T-cell (primary cell): ENCODE data around the gene TEX53. TPM values are rescaled to one million over a fixed set of nuclear protein-coding genes. Genes with fewer than 3 reads are reported as not detected.

Source experiments
- ATAC-seq, 4 experiments: fragments of 200-7000 bp in 3 of 4; fragments of 150-1000 bp in 1 of 4; cut with Tn5 transposase; replicated peaks in 1 of 4; 1 replicate in 3 of 4; 2 replicates in 1 of 4; pipeline ENCODE4 v1.10.0; 2021; ENCODE audit warnings: moderate library complexity in 3 of 4, mild to moderate bottlenecking in 2 of 4, moderate number of reproducible peaks in 1 of 4
- CTCF ChIA-PET, 2 donors: fragments of 300-600 bp; sonication (Branson Sonifier 250); formaldehyde crosslinking; loops; one replicate each; lab custom pipeline; 2022; ENCODE audit warnings: antibody characterized with exemption in 2 of 2; lab: Charles Lee
- POLR2A ChIA-PET, 2 donors: fragments of 300-600 bp; sonication (Branson Sonifier 250); formaldehyde crosslinking; loops; one replicate each; lab custom pipeline; 2022; ENCODE audit warnings: antibody characterized with exemption in 2 of 2; lab: Charles Lee
- DNase-seq, 35 experiments: peaks; one replicate each; pipeline versions ENCODE4 v3.0.0 to v3.0.0-alpha.2; 2013 to 2023
- H3K27ac ChIP-seq: one replicate; pipeline ENCODE4 v1.5.1; 2013; ENCODE audit warnings: low read length
- H3K27me3 ChIP-seq, 2 experiments: replicated peaks in 1 of 2; 1 replicate in 1 of 2; 2 replicates in 1 of 2; pipeline versions ENCODE4 v1.6.1 to v1.7.0; 2013; ENCODE audit warnings: low read length in 1 of 2, mixed read lengths in 1 of 2; ENCODE audit not compliant: control insufficient read depth in 2 of 2, insufficient read depth in 2 of 2; ENCODE audit errors: extremely low read depth in 1 of 2
- H3K36me3 ChIP-seq, 2 donors: 1 replicate in 1 of 2; 2 replicates in 1 of 2; pipeline versions ENCODE4 v1.6.1 to v1.7.0; 2013; ENCODE audit warnings: low read length in 1 of 2; ENCODE audit not compliant: control insufficient read depth in 2 of 2, insufficient read depth in 1 of 2; ENCODE audit errors: extremely low read depth in 1 of 2
- H3K4me1 ChIP-seq, 2 experiments: 1 replicate in 1 of 2; 2 replicates in 1 of 2; pipeline versions ENCODE4 v1.6.1 to v1.7.0; 2013; ENCODE audit warnings: low read length in 2 of 2, mixed read lengths in 1 of 2; ENCODE audit not compliant: insufficient read depth in 2 of 2, control insufficient read depth in 1 of 2; ENCODE audit errors: extremely low read depth in 1 of 2
- H3K4me3 ChIP-seq, 2 donors: 1 replicate in 1 of 2; 2 replicates in 1 of 2; pipeline versions ENCODE4 v1.5.1 to v1.7.0; 2013; ENCODE audit warnings: mild to moderate bottlenecking in 2 of 2, low read length in 1 of 2, moderate library complexity in 1 of 2; ENCODE audit not compliant: control insufficient read depth in 1 of 2; ENCODE audit errors: extremely low read depth in 1 of 2
- H3K9me3 ChIP-seq: 2 replicates; pipeline ENCODE4 v1.7.0; 2013
- H3K27ac Mint-ChIP-seq, 2 donors: one replicate each; pipeline ENCODE4 v1.8.0; 2020 to 2021; ENCODE audit warnings: mild to moderate bottlenecking in 2 of 2, mixed read lengths in 2 of 2
- H3K27me3 Mint-ChIP-seq, 2 donors: one replicate each; pipeline ENCODE4 v1.8.0; 2021 to 2022; ENCODE audit warnings: mixed read lengths in 2 of 2
- H3K36me3 Mint-ChIP-seq: one replicate; pipeline ENCODE4 v1.8.0; 2021; ENCODE audit warnings: mixed read lengths
- H3K4me1 Mint-ChIP-seq, 3 donors: one replicate each; pipeline ENCODE4 v1.8.0; 2020 to 2022; ENCODE audit warnings: mixed read lengths in 3 of 3, mild to moderate bottlenecking in 1 of 3
- H3K4me3 Mint-ChIP-seq, 3 donors: one replicate each; pipeline ENCODE4 v1.8.0; 2020 to 2022; ENCODE audit warnings: mild to moderate bottlenecking in 3 of 3, mixed read lengths in 3 of 3, moderate library complexity in 3 of 3
- H3K9me3 Mint-ChIP-seq, 3 donors: one replicate each; pipeline ENCODE4 v1.8.0; 2020 to 2022; ENCODE audit warnings: mixed read lengths in 3 of 3
- WGBS: methylation state at CpG from one replicate; pipeline ENCODE4 v1.1.5; 2013; ENCODE audit warnings: missing lambda C conversion rate; ENCODE audit not compliant: insufficient coverage; 5-methylcytosine and 5-hydroxymethylcytosine counted together
- total RNA-seq, 35 experiments: library from RNA in 6 of 35; stranded (reverse) in 6 of 35; fragments of 120-200 nt in 1 of 35; gene quantifications; one replicate each; pipeline versions ENCODE4 v1.2.1 to v1.2.4 and lab custom pipeline; 2013 to 2026

TEX53 gene
- total RNA-seq, 5 donors from 2014 or later (not counting 1 experiment from before 2014, with no cell fraction given) = not detected

- no peak for DNase-seq
- peaks cover 63% of the 10 kb centered on the region for H3K36me3 Mint-ChIP-seq
- H3K27me3 Mint-ChIP-seq = no peaks in the 10 kb centered on the region
- no peak overlapping the region for H3K4me3 Mint-ChIP-seq
- no peak for ATAC-seq
- Histone ChIP-seq H3K27me3 (no peaks in the 10 kb centered on the region), H3K4me3 (no peak overlapping the region), H3K36me3 (peaks cover 6 to 51% of the 10 kb centered on the region in 2 donors), H3K27ac (no peak overlapping the region), H3K9me3 (no peaks in the 10 kb centered on the region), H3K4me1 (no peaks in the 10 kb centered on the region)
- 100% methylated on average over 3 of the region's 4 CpGs for WGBS
- no peak overlapping the region for H3K27ac Mint-ChIP-seq
- ChIA-PET CTCF (no interaction called here), POLR2A (interaction anchor here in 1 of 2 donors (0.7 kb wide), 1 partner anchor 26 kb away, joined by 3 read pairs; no protein-coding TSS in a partner anchor)
- no peaks in the 10 kb centered on the region for H3K9me3 Mint-ChIP-seq
- H3K4me1 Mint-ChIP-seq = peaks cover 3 to 5% (median 4%) of the 10 kb centered on the region in 3 donors
These were observed 31.1 kb downstream of the TEX53 start for GRCh38 chr9:114626415-114627020.

GRCh38 chr9:114624677-114625076 is 32.9 kb downstream of the TEX53 start:
- Mint-ChIP-seq H3K36me3 (peaks cover 54% of the 10 kb centered on the region), H3K27me3 (no peaks in the 10 kb centered on the region), H3K9me3 (no peaks in the 10 kb centered on the region), H3K27ac (no peak overlapping the region), H3K4me3 (no peak overlapping the region), H3K4me1 (peaks cover 4 to 10% (median 7%) of the 10 kb centered on the region in 3 donors)
- ATAC-seq (no peak), DNase-seq (no peak)
- Histone ChIP-seq H3K27me3 (no peaks in the 10 kb centered on the region), H3K36me3 (peaks cover 2 to 35% of the 10 kb centered on the region in 2 donors), H3K9me3 (no peaks in the 10 kb centered on the region), H3K27ac (no peak overlapping the region), H3K4me1 (no peaks in the 10 kb centered on the region), H3K4me3 (no peak overlapping the region)
- ChIA-PET CTCF (interaction anchor here (0.7 kb wide), 2 partner anchors 207 to 234 kb away, joined by 3 read pairs; no protein-coding TSS in a partner anchor), POLR2A (interaction anchor here in 1 of 2 donors (0.6 kb wide), 1 partner anchor 53 kb away, joined by 5 read pairs; no protein-coding TSS in a partner anchor)
- 94% methylated on average over 2 of the region's 2 CpGs for WGBS

DNA sequence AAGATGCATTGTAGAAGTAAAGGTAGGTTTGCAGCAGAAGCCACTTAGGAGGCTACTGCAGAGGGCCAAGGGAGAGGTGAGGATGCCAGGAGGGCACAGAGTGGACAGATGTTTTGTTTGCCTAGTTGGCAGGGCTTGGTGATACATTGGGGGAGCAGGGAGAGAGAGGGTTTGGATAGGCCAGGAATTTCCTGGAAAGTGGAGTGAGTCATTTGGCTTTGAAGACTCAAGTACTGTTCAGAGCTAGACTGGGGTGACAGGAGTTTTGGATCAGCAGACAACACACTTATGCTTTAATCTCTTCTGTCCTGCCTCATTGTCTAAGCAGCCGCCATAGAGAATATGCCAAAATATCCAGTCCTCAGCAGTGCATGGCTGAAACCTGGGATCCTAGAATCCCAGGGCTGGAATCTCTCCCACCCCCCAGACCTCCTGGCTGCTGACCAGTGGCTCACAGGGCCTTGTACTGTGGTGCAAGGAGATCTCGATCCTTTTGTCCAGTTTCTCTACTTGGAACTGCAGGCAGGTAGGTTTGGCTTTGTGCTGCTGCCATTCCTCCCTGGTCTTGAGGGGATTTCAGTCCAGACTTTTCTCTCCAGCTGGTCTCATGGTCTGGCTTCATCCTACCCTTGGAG is 35.5 kb downstream of the TEX53 start:
- ChIA-PET POLR2A (interaction anchor here in 1 of 2 donors (0.6 kb wide), 1 partner anchor 51 kb away, joined by 5 read pairs; no protein-coding TSS in a partner anchor), CTCF (no interaction called here)
- WGBS = 100% methylated on average over 1 of the region's 2 CpGs
- H3K27ac Mint-ChIP-seq = no peak overlapping the region
- no peaks in the 10 kb centered on the region for H3K27me3 Mint-ChIP-seq
- Histone ChIP-seq H3K27me3 (no peaks in the 10 kb centered on the region), H3K4me3 (no peak overlapping the region), H3K9me3 (no peaks in the 10 kb centered on the region), H3K4me1 (peaks cover 0 to 5% of the 10 kb centered on the region in 2 experiments), H3K27ac (no peak overlapping the region), H3K36me3 (peaks cover 0 to 14% of the 10 kb centered on the region in 2 donors)
- H3K4me3 Mint-ChIP-seq = no peak overlapping the region
- no peaks in the 10 kb centered on the region for H3K9me3 Mint-ChIP-seq
- ATAC-seq (no peak), DNase-seq (no peak)
- H3K4me1 Mint-ChIP-seq = peaks cover 10 to 23% (median 15%) of the 10 kb centered on the region in 3 donors
- peaks cover 53% of the 10 kb centered on the region for H3K36me3 Mint-ChIP-seq

GRCh38 chr9:114621561-114621960 is 36.0 kb downstream of the TEX53 start:
- Histone ChIP-seq H3K36me3 (peaks cover 0 to 9% of the 10 kb centered on the region in 2 donors), H3K27me3 (no peaks in the 10 kb centered on the region), H3K4me1 (peaks cover 0 to 10% of the 10 kb centered on the region in 2 experiments), H3K27ac (no peak overlapping the region), H3K9me3 (no peaks in the 10 kb centered on the region), H3K4me3 (no peak overlapping the region)
- POLR2A ChIA-PET = interaction anchor here in 1 of 2 donors (0.6 kb wide), 1 partner anchor 50 kb away, joined by 5 read pairs; no protein-coding TSS in a partner anchor
- Mint-ChIP-seq H3K36me3 (peaks cover 49% of the 10 kb centered on the region), H3K27ac (peak overlapping the region in 1 of 2 donors; percentile 9), H3K4me3 (no peak overlapping the region), H3K4me1 (peaks cover 16 to 29% (median 19%) of the 10 kb centered on the region in 3 donors), H3K9me3 (no peaks in the 10 kb centered on the region), H3K27me3 (no peaks in the 10 kb centered on the region)
- 96% methylated on average over 7 of the region's 7 CpGs for WGBS
- CTCF ChIA-PET = interaction anchor here in 1 of 2 donors (1.4 kb wide), 1 partner anchor 30 kb away, joined by 4 read pairs; no protein-coding TSS in a partner anchor
- ATAC-seq = no peak
- no peak for DNase-seq

DNA sequence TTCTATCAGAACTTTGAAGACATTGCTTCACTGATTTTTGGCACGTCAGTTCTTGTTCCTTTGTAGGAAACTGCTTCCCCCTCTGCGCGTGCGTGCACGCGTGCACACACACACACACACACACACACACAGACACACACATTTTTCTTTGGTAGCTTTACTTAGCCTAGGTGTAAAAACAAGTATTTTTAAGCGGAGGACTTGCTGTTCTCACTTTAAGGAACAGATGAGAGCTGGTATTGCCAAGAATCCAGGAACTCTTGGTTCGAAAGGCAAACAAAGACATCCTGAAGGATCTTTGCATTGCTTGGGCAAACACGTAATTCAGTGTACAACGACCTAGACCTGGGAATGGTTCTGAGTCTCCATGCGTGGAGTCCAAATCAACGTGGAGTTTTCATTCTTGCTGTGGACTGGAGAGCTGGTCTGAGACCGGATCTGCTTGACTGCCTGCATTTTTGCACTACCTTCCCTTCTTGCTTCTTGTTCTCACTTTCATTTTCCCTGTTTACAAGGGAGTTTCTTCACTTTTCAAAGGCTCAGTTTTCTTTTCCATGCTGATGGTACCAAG is 38.3 kb downstream of the TEX53 start:
- H3K4me1 Mint-ChIP-seq = peaks cover 28 to 43% (median 31%) of the 10 kb centered on the region in 3 donors
- H3K9me3 Mint-ChIP-seq = no peaks in the 10 kb centered on the region
- Histone ChIP-seq H3K36me3 (peaks cover 0 to 8% of the 10 kb centered on the region in 2 donors), H3K27ac (no peak overlapping the region), H3K9me3 (no peaks in the 10 kb centered on the region), H3K4me1 (peaks cover 0 to 12% of the 10 kb centered on the region in 2 experiments), H3K27me3 (no peaks in the 10 kb centered on the region), H3K4me3 (no peak overlapping the region)
- H3K4me3 Mint-ChIP-seq = peak overlapping the region; percentile 60 to 79 (median 68)
- peak overlapping the region; percentile 92 to 93 for H3K27ac Mint-ChIP-seq
- peaks cover 44% of the 10 kb centered on the region for H3K36me3 Mint-ChIP-seq
- WGBS = 83% methylated on average over 9 of the region's 13 CpGs
- POLR2A ChIA-PET = interaction anchor here in 1 of 2 donors (0.6 kb wide), 1 partner anchor 45 kb away, joined by 12 read pairs; no protein-coding TSS in a partner anchor
- CTCF ChIA-PET = no interaction called here
- peak in 11 of 35 experiments; percentile 6 to 35 (median 21) for DNase-seq
- H3K27me3 Mint-ChIP-seq = no peaks in the 10 kb centered on the region
- no peak for ATAC-seq
